Adipose tissue (tissue), 3 donors: ENCODE measurements around the gene PPP1R26. TPM values are rescaled to one million over a fixed set of nuclear protein-coding genes. Genes with fewer than 3 reads are reported as not detected.

Experiments
- H3K27ac ChIP-seq: one replicate; pipeline ENCODE4 v1.5.1; 2013; ENCODE audit warnings: low read depth, low read length
- WGBS, 3 donors: extraction: QIAGEN DNeasy Blood & Tissue Kit; methylation state at CpG; one replicate each; pipeline ENCODE4 v1.1.7; 2013; 5-methylcytosine and 5-hydroxymethylcytosine counted together
- polyA plus RNA-seq, 3 donors: library from polyadenylated mRNA; stranded (reverse); fragments of 200-250 nt; gene quantifications; one replicate each; pipeline ENCODE4 v1.2.3, GENCODE V29; 2013
- donor health status: healthy with polysubstance abuse.
- donor health status: Bipolar disorder and iron deficiency.
- donor health status: healthy.

Gene PPP1R26
- polyA plus RNA-seq, 3 donors, result 5.3 to 5.9 (median 5.9) TPM

GRCh38 chr9:135484460-135485277, 5.1 kb downstream of the PPP1R26 start:
- H3K27ac ChIP-seq, result no peak overlapping the region
- 95 to 96% (median 96%) methylated on average over 47 of the region's 47 CpGs for whole genome bisulfite sequencing, 3 donors

GRCh38 chr9:135485385-135485784, 5.8 kb downstream of the PPP1R26 start:
- H3K27ac ChIP-seq, result no peak overlapping the region
- WGBS, 3 donors, result 92 to 98% (median 97%) methylated on average over 22 to 25 of the region's 25 CpGs

DNA sequence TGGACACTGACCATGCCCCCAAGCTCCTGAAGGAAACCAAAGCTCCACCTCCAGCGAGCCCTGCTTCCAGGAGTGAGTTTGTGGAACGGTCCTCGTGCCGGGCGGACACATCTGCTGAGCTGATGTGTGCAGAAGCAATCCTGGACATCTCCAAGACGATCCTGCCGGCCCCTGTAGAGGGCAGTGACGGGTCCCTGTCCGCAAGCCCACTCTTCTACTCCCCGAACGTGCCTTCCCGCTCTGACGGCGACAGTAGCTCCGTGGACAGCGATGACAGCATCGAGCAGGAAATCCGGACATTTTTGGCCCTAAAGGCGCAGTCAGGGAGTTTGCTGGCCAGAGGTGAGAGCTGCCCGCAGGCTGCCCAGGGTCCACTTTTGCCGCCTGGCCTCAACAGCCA, 6.2 kb downstream of the PPP1R26 start:
- 90 to 95% (median 92%) methylated on average over 21 of the region's 21 CpGs for WGBS, 3 donors
- H3K27ac ChIP-seq, result no peak overlapping the region

DNA sequence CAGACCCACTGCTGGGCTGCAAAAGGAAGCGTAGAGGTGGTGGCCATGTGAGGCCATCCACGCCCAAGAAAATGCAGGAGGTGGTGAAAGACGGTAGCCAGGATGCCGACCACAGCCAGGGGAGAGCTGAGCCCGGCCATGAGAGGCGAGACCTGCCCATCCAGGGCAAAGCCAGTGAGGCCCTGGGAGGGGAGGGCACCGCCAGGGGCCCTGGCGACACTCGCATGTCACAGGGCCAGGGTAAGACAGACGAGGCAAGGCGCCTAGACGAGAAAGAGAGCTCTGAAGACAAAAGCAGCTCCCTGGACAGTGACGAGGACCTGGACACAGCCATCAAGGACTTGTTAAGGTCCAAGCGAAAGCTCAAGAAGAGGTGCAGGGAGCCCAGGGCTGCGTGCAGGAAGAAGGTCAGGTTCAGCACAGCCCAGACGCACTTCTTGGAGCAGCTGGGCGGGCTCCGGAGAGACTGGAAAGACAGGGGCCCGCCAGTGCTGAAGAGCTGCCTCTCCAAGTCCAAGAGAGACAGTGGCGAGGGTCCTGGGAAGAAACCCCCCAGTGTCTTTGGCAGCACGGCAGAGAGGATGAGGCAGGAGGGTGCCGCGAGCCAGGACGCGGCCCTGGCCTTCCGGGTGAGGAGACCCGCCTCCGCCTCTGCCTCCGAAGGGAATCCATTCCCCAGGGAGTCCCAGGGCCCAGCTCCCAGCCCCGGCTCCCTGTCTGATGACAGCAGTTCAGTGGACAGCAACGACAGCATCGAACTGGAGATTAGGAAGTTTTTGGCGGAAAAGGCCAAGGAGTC, 6.9 kb downstream of the PPP1R26 start:
- WGBS, 3 donors, result 92 to 93% (median 93%) methylated on average over 33 of the region's 33 CpGs
- no peak overlapping the region for H3K27ac ChIP-seq

- WGBS, 3 donors, result 95% methylated on average over 35 to 40 of the region's 40 CpGs
- no peak overlapping the region for H3K27ac ChIP-seq
Observed at GRCh38 chr9:135487281-135488012, 7.9 kb downstream of the PPP1R26 start.

DNA sequence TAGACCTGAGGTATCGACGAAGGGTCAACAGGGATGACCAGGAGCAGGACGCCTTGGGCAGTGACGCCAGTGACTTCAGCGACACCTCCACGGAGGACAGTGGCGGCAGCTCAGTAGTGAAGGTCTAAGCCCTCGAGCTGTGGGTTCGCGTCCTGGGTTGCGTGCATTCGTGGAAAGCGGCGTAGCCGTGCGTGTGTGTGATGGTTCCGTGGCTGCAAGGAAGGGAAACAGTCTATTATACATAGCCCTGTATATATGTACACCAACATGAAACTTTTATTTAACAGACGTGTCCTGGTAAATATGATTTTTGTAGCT, 8.4 kb downstream of the PPP1R26 start:
- 95 to 97% (median 96%) methylated on average over 18 of the region's 18 CpGs for WGBS, 3 donors
- H3K27ac ChIP-seq, result no peak overlapping the region

DNA sequence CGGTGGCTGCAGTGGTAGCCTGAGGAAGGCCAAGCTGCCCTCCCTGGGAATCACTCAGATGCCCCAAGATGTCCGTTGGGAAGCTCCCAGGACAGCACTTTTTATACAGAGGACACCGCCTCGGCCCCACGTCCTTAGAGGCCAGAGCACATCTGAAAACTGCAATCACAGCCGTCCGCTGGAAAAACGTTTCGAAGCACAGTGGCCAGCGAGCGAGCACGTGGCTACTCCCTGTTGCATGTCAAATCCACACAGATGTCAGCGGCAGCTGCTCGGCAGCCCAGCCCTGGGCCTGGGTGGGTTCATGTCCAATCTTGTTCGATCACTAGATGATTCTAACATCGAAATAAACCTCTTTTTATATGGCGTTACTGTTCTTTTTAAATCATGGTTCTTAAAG, 8.9 kb downstream of the PPP1R26 start:
- no peak overlapping the region for H3K27ac ChIP-seq
- 93 to 95% (median 93%) methylated on average over 17 of the region's 17 CpGs for WGBS, 3 donors

DNA sequence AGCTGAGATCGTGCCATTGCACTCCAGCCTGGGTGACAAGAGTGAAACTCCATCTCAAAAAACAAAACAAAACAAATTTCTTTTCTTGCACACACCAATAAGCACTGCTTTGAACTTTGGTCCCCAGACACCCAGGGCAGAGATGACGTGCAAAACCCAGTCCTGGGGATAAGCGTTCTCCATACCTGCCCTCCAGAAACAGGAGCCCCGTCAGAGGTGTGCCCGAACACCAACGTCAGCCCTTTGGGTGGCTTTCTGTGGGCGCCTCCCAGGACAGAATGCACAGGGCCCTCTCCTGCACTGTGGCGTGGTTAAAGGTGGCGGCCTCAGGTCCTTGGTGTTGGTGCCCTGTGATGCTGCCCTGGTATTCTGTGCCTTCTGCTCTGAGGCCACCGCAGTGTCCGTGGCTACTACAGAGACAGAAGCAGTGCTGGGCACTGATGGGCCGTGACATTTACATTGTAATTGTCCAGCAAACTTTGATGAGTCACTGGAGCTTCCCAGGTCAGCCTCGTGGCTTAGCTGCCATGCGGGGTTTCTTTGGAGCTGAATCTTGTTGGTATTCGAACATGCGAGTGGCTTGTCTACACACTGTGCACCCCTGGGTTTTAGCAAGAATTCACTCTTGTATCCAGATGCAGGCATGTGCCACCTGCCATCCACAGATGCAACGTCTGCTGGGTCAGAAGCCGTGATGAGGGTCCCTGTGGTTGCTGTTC, 9.8 kb downstream of the PPP1R26 start:
- WGBS, 3 donors, result 87 to 93% (median 89%) methylated on average over 18 of the region's 18 CpGs
- no peak overlapping the region for H3K27ac ChIP-seq

DNA sequence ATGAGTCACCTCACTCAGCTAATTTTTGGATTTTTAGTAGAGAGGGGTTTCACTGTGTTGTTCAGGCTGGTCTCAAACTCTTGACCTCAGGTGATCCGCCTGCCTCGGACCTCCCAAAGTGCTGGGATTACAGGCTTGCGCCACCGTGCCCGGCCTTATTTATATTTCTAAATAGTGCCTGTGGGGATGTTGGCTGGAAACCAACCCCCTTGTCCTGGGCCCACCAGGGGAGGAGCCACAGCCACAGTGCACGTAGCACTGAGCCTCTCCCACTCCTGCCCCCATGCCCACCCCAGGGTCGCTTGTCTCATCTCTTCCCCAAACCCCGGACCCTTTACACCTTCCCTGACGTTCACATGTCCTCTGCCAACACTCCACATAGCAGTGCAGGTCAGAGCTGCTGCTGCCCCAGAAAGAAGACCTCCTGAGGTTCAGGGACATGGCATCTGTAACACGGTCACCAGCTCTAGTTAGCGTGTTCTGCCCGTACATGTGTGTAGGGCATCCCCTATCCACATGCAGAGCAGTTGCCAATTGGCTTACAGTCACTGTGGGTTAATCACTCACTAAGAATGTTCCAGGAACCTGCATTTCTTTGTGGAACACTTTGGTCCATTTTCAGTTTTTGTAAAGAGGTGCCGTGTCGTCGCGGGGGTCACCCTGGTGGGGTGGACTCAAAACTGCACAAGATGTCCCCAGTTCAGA, 10.7 kb downstream of the PPP1R26 start:
- WGBS, 3 donors, result 87 to 88% (median 88%) methylated on average over 16 of the region's 16 CpGs
- H3K27ac ChIP-seq, result no peak overlapping the region

DNA sequence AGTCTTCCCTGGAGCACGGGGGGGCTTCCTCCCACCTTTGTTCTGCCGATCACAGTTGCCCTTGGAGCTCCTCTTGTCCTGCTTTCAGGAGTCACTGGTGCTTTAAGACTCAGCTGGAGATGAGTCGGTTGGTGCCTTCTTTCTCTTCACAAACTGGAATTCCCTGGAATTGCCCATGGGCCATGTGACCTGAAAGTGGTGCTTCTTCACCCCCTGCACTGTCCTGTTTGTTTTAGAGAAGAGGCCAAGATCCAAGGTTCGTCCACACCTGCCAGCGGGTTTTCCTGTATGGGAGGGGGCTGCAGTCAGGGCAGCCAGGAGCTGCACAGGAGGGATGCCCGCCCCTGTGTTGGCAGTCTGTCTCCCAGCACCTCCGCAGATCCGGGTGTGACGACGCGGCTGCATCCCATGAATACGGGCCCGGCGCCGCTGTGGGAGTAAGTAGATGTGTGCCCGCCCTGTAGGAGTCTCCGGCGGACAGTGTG, 11.4 kb downstream of the PPP1R26 start:
- H3K27ac ChIP-seq, result no peak overlapping the region
- 80 to 86% (median 85%) methylated on average over 18 of the region's 18 CpGs for WGBS, 3 donors

DNA sequence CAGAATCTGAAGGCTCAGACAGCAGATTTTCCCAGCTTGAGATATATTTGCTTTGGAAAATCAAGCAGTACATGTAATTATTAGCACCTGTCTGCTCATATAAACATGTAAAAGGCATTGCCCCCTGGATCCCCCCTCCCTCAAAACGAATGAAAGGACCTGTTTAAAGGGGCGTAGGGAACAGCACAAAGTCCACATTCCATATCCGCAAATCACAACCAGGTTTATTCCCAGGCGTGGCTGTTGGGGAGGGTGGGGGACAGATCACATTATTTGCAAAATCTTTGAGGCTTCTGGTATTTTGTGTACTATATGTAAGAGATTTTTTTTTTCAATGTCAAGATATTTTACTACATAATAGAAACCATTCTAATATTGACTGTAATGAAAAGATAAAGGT, 12.2 kb downstream of the PPP1R26 start:
- 73 to 86% (median 84%) methylated on average over 4 of the region's 4 CpGs for WGBS, 3 donors

DNA sequence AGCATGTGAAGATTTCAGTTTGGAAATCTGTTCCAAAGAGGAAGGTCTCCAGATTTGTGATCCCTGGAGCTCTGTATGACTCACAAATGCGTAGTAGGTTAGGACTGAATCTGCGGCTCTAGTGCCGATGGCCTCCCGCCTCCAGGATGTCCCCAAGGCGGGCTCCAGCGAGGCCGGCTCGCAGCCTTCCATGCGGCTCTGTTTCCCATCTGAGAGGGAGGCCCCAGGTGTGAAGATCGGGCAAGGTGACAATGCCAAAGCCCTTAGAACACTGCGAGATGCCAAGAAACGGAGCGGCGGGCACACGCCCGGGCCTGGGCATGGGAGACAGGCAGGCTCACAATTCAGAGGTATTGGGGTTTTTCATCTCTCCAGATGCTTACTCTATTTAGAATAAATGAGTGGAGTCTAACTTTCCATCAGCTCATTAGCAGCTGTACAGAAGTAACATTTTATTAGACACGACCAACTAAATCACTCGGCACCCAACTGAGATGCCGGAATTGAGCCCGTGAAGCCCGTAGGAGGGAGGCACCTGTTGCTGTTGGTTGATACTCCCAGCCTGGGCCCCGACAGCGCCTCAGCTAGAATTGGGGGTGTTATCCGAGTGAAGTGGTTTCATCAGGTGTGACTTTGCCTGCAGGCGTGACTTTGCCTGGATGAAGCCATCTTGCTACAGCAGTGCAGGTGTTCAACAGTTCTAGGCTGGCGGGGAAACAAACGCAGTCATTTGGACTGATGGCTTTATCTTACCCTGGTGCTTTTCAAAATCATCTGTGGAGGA, 13.5 kb downstream of the PPP1R26 start:
- H3K27ac ChIP-seq, result no peak overlapping the region
- WGBS, 3 donors, result 89 to 92% (median 90%) methylated on average over 27 of the region's 27 CpGs

More for the DNA sequence above, 12.2 kb downstream of the PPP1R26 start:
- H3K27ac ChIP-seq, result no peak overlapping the region

GRCh38 chr9:135494791-135495559, 15.4 kb downstream of the PPP1R26 start:
- 82 to 85% (median 84%) methylated on average over 30 of the region's 30 CpGs for WGBS, 3 donors
- no peak overlapping the region for H3K27ac ChIP-seq

- 70 to 86% (median 84%) methylated on average over 15 of the region's 15 CpGs for WGBS, 3 donors
- no peak overlapping the region for H3K27ac ChIP-seq
Observed at GRCh38 chr9:135498381-135499126, 19.0 kb downstream of the PPP1R26 start.

GRCh38 chr9:135499326-135500070, 19.9 kb downstream of the PPP1R26 start:
- H3K27ac ChIP-seq, result no peak overlapping the region
- WGBS, 3 donors, result 1% methylated on average over 55 to 58 of the region's 58 CpGs
